HG03354 (cell line): ENCODE results near the gene GMPS.

Source experiments
- ATAC-seq: cut with Tn5 transposase; IDR thresholded peaks from one replicate; pipeline ENCODE4 v1.9.1; 2021; ENCODE audit warnings: mild to moderate bottlenecking; ENCODE audit not compliant: unreplicated experiment, poor library complexity, severe bottlenecking

Gene GMPS

GRCh38 chr3:155981669-155982068 is 111.2 kb downstream of the GMPS start:
- no peak for ATAC-seq

- no peak for ATAC-seq
These were observed 113.5 kb downstream of the GMPS start for GRCh38 chr3:155983834-155984474.

- ATAC-seq: no peak
These were observed 114.5 kb downstream of the GMPS start for GRCh38 chr3:155984791-155985417.

- ATAC-seq: no peak
These were observed 119.1 kb downstream of the GMPS start for GRCh38 chr3:155989536-155989935.

GRCh38 chr3:155991212-155991611 is 120.8 kb downstream of the GMPS start:
- no peak for ATAC-seq

GRCh38 chr3:155991847-155992246 is 121.4 kb downstream of the GMPS start:
- no peak for ATAC-seq
